SH-SY5Y (cell line): ENCODE measurements around the gene IL12RB1.

Experiments used
- GATA2 ChIP-seq: IDR thresholded peaks from 2 replicates; pipeline ENCODE4 v1.6.1; 2011; ENCODE audit warnings: mild to moderate bottlenecking, low read depth, low read length
- GATA3 ChIP-seq: IDR thresholded peaks from 2 replicates; pipeline ENCODE4 v1.6.1; 2011; ENCODE audit warnings: low read depth, mild to moderate bottlenecking, low read length, moderate library complexity

Gene IL12RB1

DNA sequence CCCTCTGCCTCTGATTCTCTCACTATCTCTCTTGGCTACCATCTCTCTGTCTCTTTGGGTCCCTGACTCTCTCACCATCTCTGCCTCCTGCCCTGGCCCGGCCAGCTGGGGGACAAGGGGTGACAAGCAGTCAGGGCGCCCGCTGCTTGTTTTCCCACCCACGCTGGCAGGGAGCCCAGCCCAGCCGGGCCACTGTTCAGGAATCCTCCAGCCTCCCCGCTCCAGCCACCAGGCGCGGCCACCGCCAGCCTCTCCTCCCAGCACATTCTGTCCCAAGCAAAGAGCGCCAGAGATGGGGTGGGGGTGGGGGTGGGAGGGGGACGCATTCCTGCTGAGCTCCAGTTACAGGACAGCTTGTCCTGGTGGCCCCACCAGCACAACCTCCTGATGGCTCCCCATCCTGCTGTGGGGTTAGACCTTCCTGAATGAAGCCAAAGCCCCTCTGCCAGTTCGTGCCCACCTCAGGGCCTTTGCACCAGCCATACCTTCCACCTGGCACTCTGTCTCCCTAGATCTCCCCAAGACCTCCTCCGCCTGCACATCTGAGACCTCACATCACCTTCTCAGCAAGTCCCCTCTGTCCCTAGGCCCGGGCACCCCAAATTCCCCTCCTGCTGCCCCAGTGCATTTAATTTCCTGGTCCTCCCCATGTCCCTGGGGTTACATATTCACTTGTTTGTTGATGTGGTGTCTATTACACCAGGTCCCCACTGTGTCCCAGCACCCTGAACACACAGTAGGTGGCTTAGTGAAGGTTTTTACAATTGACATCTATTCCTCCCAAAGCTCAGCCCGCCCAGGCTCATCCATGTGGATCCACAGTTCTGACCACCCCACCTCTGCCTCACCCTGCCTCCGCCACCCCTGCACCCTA lies 66.3 kb downstream of the IL12RB1 start:
- no peak for TF ChIP-seq GATA3
- TF ChIP-seq GATA2 = no peak

- no peak for TF ChIP-seq GATA3
Measured at GRCh38 chr19:18017275-18018083, 69.3 kb downstream of the IL12RB1 start.

GRCh38 chr19:18016209-18016910 lies 70.4 kb downstream of the IL12RB1 start:
- TF ChIP-seq GATA2 = no peak

DNA sequence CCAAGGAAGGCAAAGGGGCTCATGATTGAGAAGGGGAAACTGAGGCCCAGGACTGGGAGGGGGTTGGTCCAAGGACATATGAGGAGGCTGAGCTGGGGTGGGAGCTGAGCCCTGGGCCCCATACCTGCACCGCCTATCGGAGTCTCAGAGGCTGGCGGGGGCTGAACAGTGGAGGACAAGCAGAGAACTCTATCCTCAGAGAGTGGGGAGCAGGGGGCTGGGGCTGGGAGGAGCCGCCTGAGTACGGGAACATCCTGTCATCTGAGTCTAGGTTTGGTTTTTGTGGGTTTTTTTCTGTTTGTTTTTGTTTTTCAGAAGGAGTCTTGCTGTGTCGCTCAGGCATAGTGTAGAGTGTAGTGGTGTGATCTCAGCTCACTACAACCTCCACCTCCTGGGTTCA lies 72.5 kb downstream of the IL12RB1 start:
- no peak for TF ChIP-seq GATA2
- TF ChIP-seq GATA3 = no peak

- no peak for TF ChIP-seq GATA2
- no peak for TF ChIP-seq GATA3
Measured at GRCh38 chr19:18013210-18014111, 73.3 kb downstream of the IL12RB1 start.

DNA sequence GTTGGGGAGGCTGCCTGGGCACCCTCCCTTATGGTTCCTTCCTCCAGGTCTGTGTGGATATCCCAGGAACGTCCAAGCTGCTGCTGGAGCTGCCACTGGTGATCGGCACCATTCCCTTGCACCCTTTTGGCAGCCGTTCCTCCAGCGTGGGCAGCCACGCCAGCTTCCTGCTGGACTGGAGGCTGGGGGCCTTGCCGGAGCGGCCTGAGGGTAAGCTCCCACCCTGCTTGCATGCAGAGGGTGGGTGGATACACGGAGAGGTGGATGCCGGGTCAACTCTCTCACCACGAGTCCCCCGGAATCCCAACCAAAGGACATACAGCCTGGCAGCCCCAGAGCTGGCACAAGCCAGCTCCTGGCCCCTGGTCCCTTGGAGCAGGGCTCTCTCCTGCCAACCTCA lies 76.6 kb downstream of the IL12RB1 start:
- TF ChIP-seq GATA3 = no peak
- TF ChIP-seq GATA2 = no peak

GRCh38 chr19:18009412-18010066 lies 77.2 kb downstream of the IL12RB1 start:
- TF ChIP-seq GATA2 (no peak), GATA3 (no peak)
